Measurements from ENCODE around the gene UBAP1.
"Not testable (repeated sequence)": the region's sequence is repeated elsewhere in the genome, so short reads cannot be mapped to it uniquely, and the experiment has no call there.

Gene UBAP1

GRCh38 chr9:34292552-34292951 is 113.7 kb downstream of the UBAP1 start:
- H3K9me3 ChIP-seq (ENCODE audit: control insufficient read depth, low read length), result no peaks in the 10 kb centered on the region
- no peaks in the 10 kb centered on the region for H3K36me3 ChIP-seq (ENCODE audit: control insufficient read depth, insufficient read depth, low read length)
- no peaks in the 10 kb centered on the region for H3K4me1 ChIP-seq (ENCODE audit: control insufficient read depth, insufficient read depth, low read length, poor library complexity, severe bottlenecking)
- H3K27ac ChIP-seq (ENCODE audit: low read depth, low read length, severe bottlenecking), result no peak overlapping the region
- H3K4me3 ChIP-seq (ENCODE audit: extremely low read depth, insufficient read depth, low read length, poor library complexity, severe bottlenecking), result no peak overlapping the region
- no CpG with 5 or more reads among the region's 2 CpGs for WGBS, 2 experiments (ENCODE audit: insufficient coverage in 2 of 2)

GRCh38 chr9:34301064-34301463 is 122.2 kb downstream of the UBAP1 start:
- H3K9me3 ChIP-seq (ENCODE audit: control insufficient read depth, low read length); H3K36me3 ChIP-seq (ENCODE audit: control insufficient read depth, insufficient read depth, low read length); H3K4me3 ChIP-seq (ENCODE audit: extremely low read depth, insufficient read depth, low read length, poor library complexity, severe bottlenecking); H3K4me1 ChIP-seq (ENCODE audit: control insufficient read depth, insufficient read depth, low read length, poor library complexity, severe bottlenecking); H3K27ac ChIP-seq (ENCODE audit: low read depth, low read length, severe bottlenecking): not testable (repeated sequence)
- 97 to 100% methylated on average over 5 to 7 of the region's 7 CpGs for WGBS, 2 experiments (ENCODE audit: insufficient coverage in 2 of 2)

Data from mesodermal cell (in vitro differentiated cells).